Naive thymus-derived CD4-positive, alpha-beta T cell (primary cell): ENCODE data around the gene MIGA1. TPM values are rescaled to one million over a fixed set of nuclear protein-coding genes. Genes with fewer than 3 reads are reported as not detected.

ENCODE experiments used
- ATAC-seq: fragments of 150-1000 bp; cut with Tn5 transposase; 2 replicates; pipeline ENCODE4 v1.10.0; 2021; ENCODE audit warnings: mild to moderate bottlenecking, moderate library complexity
- CTCF ChIA-PET: fragments of 350-600 bp; sonication (Branson Sonifier 250); formaldehyde crosslinking; loops from one replicate; lab custom pipeline; 2021; ENCODE audit warnings: antibody characterized with exemption; lab: Charles Lee
- POLR2A ChIA-PET: fragments of 350-600 bp; sonication (Branson Sonifier 250); formaldehyde crosslinking; loops from one replicate; lab custom pipeline; 2021; ENCODE audit warnings: antibody characterized with exemption, inconsistent platforms; lab: Charles Lee
- DNase-seq, 9 donors: peaks; one replicate each; pipeline versions ENCODE4 v3.0.0 to v3.0.0-alpha.2; 2020 to 2022; ENCODE audit warnings: mixed read lengths in 1 of 9
- H3K27ac ChIP-seq: one replicate; pipeline ENCODE4 v1.7.0; 2013; ENCODE audit warnings: mild to moderate bottlenecking, low read depth, low read length, moderate library complexity
- H3K27me3 ChIP-seq, 2 donors: one replicate each; pipeline ENCODE4 v1.7.0; 2013; ENCODE audit warnings: low read length in 2 of 2, mild to moderate bottlenecking in 2 of 2, moderate library complexity in 2 of 2; ENCODE audit not compliant: control insufficient read depth in 2 of 2, insufficient read depth in 2 of 2
- H3K36me3 ChIP-seq, 3 experiments: 1 replicate in 2 of 3; 2 replicates in 1 of 3; pipeline ENCODE4 v1.7.0; 2013; ENCODE audit warnings: low read length in 3 of 3, mild to moderate bottlenecking in 3 of 3, moderate library complexity in 1 of 3; ENCODE audit not compliant: insufficient read depth in 3 of 3, control insufficient read depth in 2 of 3
- H3K4me1 ChIP-seq, 2 donors: one replicate each; pipeline ENCODE4 v1.7.0; 2013; ENCODE audit warnings: low read length in 2 of 2, mild to moderate bottlenecking in 2 of 2, moderate library complexity in 1 of 2; ENCODE audit not compliant: control insufficient read depth in 2 of 2, insufficient read depth in 2 of 2
- H3K4me3 ChIP-seq: 2 replicates; pipeline ENCODE4 v1.7.0; 2013; ENCODE audit warnings: mild to moderate bottlenecking, low read length
- H3K9me3 ChIP-seq, 3 experiments: 1 replicate in 2 of 3; 2 replicates in 1 of 3; pipeline ENCODE4 v1.7.0; 2013; ENCODE audit warnings: low read length in 3 of 3; ENCODE audit not compliant: control insufficient read depth in 2 of 3
- H3K27ac Mint-ChIP-seq, 9 donors: one replicate each; pipeline ENCODE4 v1.8.0; 2020 to 2022; ENCODE audit warnings: mixed read lengths in 9 of 9, mild to moderate bottlenecking in 8 of 9, moderate library complexity in 5 of 9, inconsistent platforms in 2 of 9
- H3K27me3 Mint-ChIP-seq, 5 donors: one replicate each; pipeline ENCODE4 v1.8.0; 2021 to 2022; ENCODE audit warnings: mixed read lengths in 5 of 5, mild to moderate bottlenecking in 1 of 5
- H3K36me3 Mint-ChIP-seq, 5 donors: one replicate each; pipeline ENCODE4 v1.8.0; 2020 to 2022; ENCODE audit warnings: mixed read lengths in 5 of 5, mild to moderate bottlenecking in 3 of 5, inconsistent platforms in 1 of 5
- H3K4me1 Mint-ChIP-seq, 7 donors: one replicate each; pipeline ENCODE4 v1.8.0; 2020 to 2022; ENCODE audit warnings: mixed read lengths in 7 of 7, mild to moderate bottlenecking in 3 of 7, inconsistent platforms in 1 of 7
- H3K4me3 Mint-ChIP-seq, 10 donors: one replicate each; pipeline ENCODE4 v1.8.0; 2020 to 2022; ENCODE audit warnings: mild to moderate bottlenecking in 10 of 10, mixed read lengths in 10 of 10, moderate library complexity in 6 of 10, inconsistent platforms in 2 of 10
- H3K9me3 Mint-ChIP-seq, 11 donors: one replicate each; pipeline ENCODE4 v1.8.0; 2020 to 2022; ENCODE audit warnings: mixed read lengths in 11 of 11, mild to moderate bottlenecking in 4 of 11, inconsistent platforms in 1 of 11, moderate library complexity in 1 of 11
- intact Hi-C, 2 donors: fragments of 100-400 bp; cut with micrococcal nuclease; formaldehyde crosslinking; loops; one replicate each; pipeline ENCODE4 v1.15.1; 2023
- polyA plus RNA-seq, 2 donors: library from polyadenylated mRNA; unstranded; fragments of 300-500 nt; fragmentation: Illumina TruSeq; gene quantifications; one replicate each; pipeline ENCODE4 v1.2.3, GENCODE V29; 2021
- total RNA-seq, 6 experiments: library from RNA in 5 of 6; stranded (reverse) in 5 of 6; gene quantifications; 1 replicate in 5 of 6; 2 replicates in 1 of 6; pipeline ENCODE4 v1.2.3 and lab custom pipeline; 2021 to 2026

Gene MIGA1
- total and polyA plus RNA-seq, 7 experiments from 2014 or later, result 8.8 to 23.5 (median 12.4) TPM

- ATAC-seq (peak; percentile 67), DNase-seq (peak in 7 of 9 donors; percentile 8 to 27 (median 12))
- POLR2A ChIA-PET, result no interaction called here
- Mint-ChIP-seq H3K36me3 (peaks cover 0 to 16% (median 11%) of the 10 kb centered on the region in 5 donors), H3K9me3 (peaks cover 0 to 5% (median 0%) of the 10 kb centered on the region in 11 donors), H3K27me3 (peaks cover 16 to 36% (median 27%) of the 10 kb centered on the region in 5 donors), H3K27ac (no peak overlapping the region), H3K4me3 (peak overlapping the region; percentile 60 to 92 (median 82)), H3K4me1 (peaks cover 5 to 13% (median 8%) of the 10 kb centered on the region in 7 donors)
- no peaks in the 10 kb centered on the region for H3K9me3 ChIP-seq
- no peaks in the 10 kb centered on the region for H3K36me3 ChIP-seq
- intact Hi-C loops, result no loop called here
- H3K4me1 ChIP-seq, result no peaks in the 10 kb centered on the region
- no peak overlapping the region for H3K4me3 ChIP-seq
- no peak overlapping the region for H3K27ac ChIP-seq
- H3K27me3 ChIP-seq, result peaks cover 0 to 4% of the 10 kb centered on the region in 2 donors
- CTCF ChIA-PET, result no interaction called here
These were observed 109.6 kb downstream of the MIGA1 start for GRCh38 chr1:77888781-77889642.

- intact Hi-C loops, result no loop called here
- H3K27me3 ChIP-seq, result peaks cover 0 to 4% of the 10 kb centered on the region in 2 donors
- H3K4me1 ChIP-seq, result no peaks in the 10 kb centered on the region
- peaks cover 0 to 7% (median 0%) of the 10 kb centered on the region in 11 donors for H3K9me3 Mint-ChIP-seq
- H3K36me3 ChIP-seq, result no peaks in the 10 kb centered on the region
- H3K9me3 ChIP-seq, result no peaks in the 10 kb centered on the region
- ChIA-PET POLR2A (no interaction called here), CTCF (no interaction called here)
- no peak overlapping the region for H3K4me3 ChIP-seq
- H3K27ac Mint-ChIP-seq, result no peak overlapping the region
- no peak overlapping the region for H3K27ac ChIP-seq
- ATAC-seq (no peak), DNase-seq (no peak)
- peaks cover 16 to 36% (median 23%) of the 10 kb centered on the region in 5 donors for H3K27me3 Mint-ChIP-seq
- H3K4me1 Mint-ChIP-seq, result peaks cover 5 to 13% (median 8%) of the 10 kb centered on the region in 7 donors
- peak overlapping the region in 6 of 10 donors; percentile 67 to 92 (median 82) for H3K4me3 Mint-ChIP-seq
- peaks cover 0 to 12% (median 10%) of the 10 kb centered on the region in 5 donors for H3K36me3 Mint-ChIP-seq
These were observed 110.2 kb downstream of the MIGA1 start for GRCh38 chr1:77889671-77890070.

DNA sequence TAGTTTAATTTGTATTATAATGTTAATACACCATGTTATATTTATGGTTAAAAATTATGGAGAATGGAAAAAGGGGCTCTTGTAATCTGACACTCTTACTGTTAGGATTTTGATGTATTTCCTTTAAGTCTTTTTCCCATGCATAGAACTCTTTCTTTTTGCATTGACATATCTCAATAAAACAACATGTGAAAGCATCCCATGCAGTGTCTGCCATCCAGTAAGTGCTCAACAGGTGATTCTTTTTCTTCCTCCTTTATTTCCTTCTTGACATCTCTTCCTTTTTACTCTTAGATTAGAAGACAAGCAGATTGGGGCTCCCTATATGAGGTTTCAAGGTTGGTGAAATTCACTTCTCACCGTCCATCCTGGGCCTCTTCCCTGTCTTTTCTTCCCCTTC lies 111.8 kb downstream of the MIGA1 start:
- no peak overlapping the region for H3K4me3 Mint-ChIP-seq
- ATAC-seq (no peak), DNase-seq (no peak)
- POLR2A ChIA-PET, result no interaction called here
- H3K4me1 ChIP-seq, result no peaks in the 10 kb centered on the region
- H3K27ac Mint-ChIP-seq, result no peak overlapping the region
- no peak overlapping the region for H3K4me3 ChIP-seq
- H3K27ac ChIP-seq, result no peak overlapping the region
- H3K36me3 ChIP-seq, result no peaks in the 10 kb centered on the region
- H3K27me3 Mint-ChIP-seq, result peaks cover 16 to 36% (median 22%) of the 10 kb centered on the region in 5 donors
- H3K36me3 Mint-ChIP-seq, result peaks cover 0 to 7% (median 6%) of the 10 kb centered on the region in 5 donors
- no peaks in the 10 kb centered on the region for H3K9me3 ChIP-seq
- intact Hi-C loops, result no loop called here
- peaks cover 5 to 13% (median 8%) of the 10 kb centered on the region in 7 donors for H3K4me1 Mint-ChIP-seq
- peaks cover 0 to 4% of the 10 kb centered on the region in 2 donors for H3K27me3 ChIP-seq
- CTCF ChIA-PET, result no interaction called here
- peaks cover 0 to 7% (median 0%) of the 10 kb centered on the region in 11 donors for H3K9me3 Mint-ChIP-seq

DNA sequence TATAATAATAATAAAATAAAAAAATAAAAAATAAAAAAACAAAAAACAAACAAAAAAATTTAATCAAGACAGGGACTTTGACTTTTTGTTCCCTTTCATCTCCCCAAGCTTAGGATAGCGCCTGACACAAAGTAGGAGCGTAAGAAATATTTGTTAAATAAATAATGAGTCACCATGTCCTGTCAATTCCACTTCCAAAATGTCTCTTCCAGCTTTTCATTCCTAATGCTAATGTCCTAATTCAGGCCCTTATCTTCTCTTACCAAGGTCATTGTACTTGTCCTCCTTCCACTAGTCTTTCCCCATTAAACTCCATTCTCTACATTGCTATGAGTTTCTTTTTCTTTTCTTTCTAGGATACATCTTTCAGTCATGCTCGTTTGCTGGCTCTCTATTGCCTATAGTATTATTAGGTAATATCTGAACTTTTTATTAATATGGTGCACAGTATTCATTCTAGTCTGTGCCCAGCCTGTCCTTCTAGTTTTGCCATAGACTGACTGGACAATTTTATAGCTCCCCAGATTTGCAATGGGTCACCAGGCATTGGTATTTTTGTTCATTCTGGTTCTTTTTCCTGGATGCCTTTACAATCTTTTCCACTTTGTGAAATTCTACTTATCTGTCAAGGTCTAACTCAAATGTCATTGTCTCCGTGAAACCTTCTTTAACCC lies 120.3 kb downstream of the MIGA1 start:
- DNase-seq, result no peak
- H3K36me3 ChIP-seq, result no peaks in the 10 kb centered on the region
- H3K36me3 Mint-ChIP-seq, result peaks cover 0 to 3% (median 0%) of the 10 kb centered on the region in 5 donors
- no peak overlapping the region for H3K27ac ChIP-seq
- no peak overlapping the region for H3K4me3 ChIP-seq
- peaks cover 0 to 7% (median 0%) of the 10 kb centered on the region in 11 donors for H3K9me3 Mint-ChIP-seq
- H3K4me1 ChIP-seq, result no peaks in the 10 kb centered on the region
- H3K4me3 Mint-ChIP-seq, result no peak overlapping the region
- CTCF ChIA-PET, result no interaction called here
- intact Hi-C loops, result no loop called here
- ATAC-seq, result no peak
- H3K4me1 Mint-ChIP-seq, result no peaks in the 10 kb centered on the region
- POLR2A ChIA-PET, result no interaction called here
- no peaks in the 10 kb centered on the region for H3K9me3 ChIP-seq
- peaks cover 0 to 7% (median 0%) of the 10 kb centered on the region in 5 donors for H3K27me3 Mint-ChIP-seq
- H3K27ac Mint-ChIP-seq, result no peak overlapping the region
- no peaks in the 10 kb centered on the region for H3K27me3 ChIP-seq

- no peak overlapping the region for H3K27ac Mint-ChIP-seq
- peaks cover 0 to 3% (median 0%) of the 10 kb centered on the region in 5 donors for H3K36me3 Mint-ChIP-seq
- POLR2A ChIA-PET, result no interaction called here
- Histone ChIP-seq H3K9me3 (no peaks in the 10 kb centered on the region), H3K36me3 (no peaks in the 10 kb centered on the region), H3K4me1 (no peaks in the 10 kb centered on the region), H3K4me3 (no peak overlapping the region), H3K27me3 (no peaks in the 10 kb centered on the region), H3K27ac (no peak overlapping the region)
- DNase-seq, result peak in 3 of 9 donors; percentile 3 to 23 (median 22)
- no peak overlapping the region for H3K4me3 Mint-ChIP-seq
- no peaks in the 10 kb centered on the region for H3K4me1 Mint-ChIP-seq
- CTCF ChIA-PET, result no interaction called here
- H3K9me3 Mint-ChIP-seq, result peaks cover 0 to 7% (median 0%) of the 10 kb centered on the region in 11 donors
- peaks cover 0 to 7% (median 0%) of the 10 kb centered on the region in 5 donors for H3K27me3 Mint-ChIP-seq
- intact Hi-C loops, result no loop called here
- no peak for ATAC-seq
These were observed 121.3 kb downstream of the MIGA1 start for GRCh38 chr1:77900687-77901293.

GRCh38 chr1:77905603-77906002 lies 126.2 kb downstream of the MIGA1 start:
- ATAC-seq (no peak), DNase-seq (no peak)
- ChIA-PET POLR2A (no interaction called here), CTCF (no interaction called here)
- no peak overlapping the region for H3K27ac ChIP-seq
- Mint-ChIP-seq H3K27me3 (peaks cover 0 to 7% (median 0%) of the 10 kb centered on the region in 5 donors), H3K4me3 (no peak overlapping the region), H3K36me3 (no peaks in the 10 kb centered on the region), H3K4me1 (no peaks in the 10 kb centered on the region), H3K27ac (no peak overlapping the region), H3K9me3 (no peaks in the 10 kb centered on the region)
- no peaks in the 10 kb centered on the region for H3K27me3 ChIP-seq
- no peaks in the 10 kb centered on the region for H3K4me1 ChIP-seq
- intact Hi-C loops, result no loop called here
- H3K9me3 ChIP-seq, result no peaks in the 10 kb centered on the region
- no peak overlapping the region for H3K4me3 ChIP-seq
- H3K36me3 ChIP-seq, result no peaks in the 10 kb centered on the region
